ENCODE results near the gene RAMP1. TPM values are rescaled to one million over a fixed set of nuclear protein-coding genes. Genes with fewer than 3 reads are reported as not detected.

The RAMP1 gene
- total and polyA plus RNA-seq, 2 donors (not counting 1 experiment from before 2014, with no cell fraction given), result 3.3 to 16.0 TPM

DNA sequence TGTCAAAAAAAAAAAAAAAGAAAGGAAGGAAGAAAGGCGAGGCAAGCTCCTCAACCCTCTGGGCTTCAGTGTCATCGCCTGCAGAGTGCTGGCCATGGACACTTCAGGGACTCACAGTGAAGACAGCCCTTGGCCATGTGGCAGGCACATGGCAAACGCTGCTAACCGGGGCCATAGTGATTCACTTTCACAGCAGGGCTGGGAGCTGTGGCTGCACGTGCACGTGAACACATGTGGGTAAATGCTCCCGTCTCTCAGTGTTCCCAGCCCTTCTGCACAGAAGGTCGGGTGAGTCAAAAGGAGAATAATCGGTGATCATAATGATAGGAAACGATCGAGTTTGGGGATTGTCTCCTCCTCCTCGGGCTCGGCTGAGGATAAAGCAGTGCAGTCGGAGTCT is 61.2 kb downstream of the RAMP1 start:
- Histone ChIP-seq H3K9me3 (ENCODE audit: control insufficient read depth, insufficient read depth, low read depth, low read length) (no peaks in the 10 kb centered on the region), H3K27ac (ENCODE audit: insufficient read depth, low read length) (no peak overlapping the region), H2AFZ (ENCODE audit: low read length) (no peak overlapping the region), H3K4me1 (ENCODE audit: control insufficient read depth, extremely low read depth, insufficient read depth, low read length) (no peaks in the 10 kb centered on the region), H4K20me1 (ENCODE audit: control insufficient read depth, extremely low read depth, insufficient read depth, low read length) (no peaks in the 10 kb centered on the region), H3K79me2 (ENCODE audit: control insufficient read depth, insufficient read depth, low read length) (no peaks in the 10 kb centered on the region), H3K4me3 (replicated peaks in 1 of 4; ENCODE audit: control extremely low read depth in 1 of 4, insufficient read depth in 1 of 4, low read depth in 3 of 4, low read length in 4 of 4) (no peak overlapping the region), H3K36me3 (ENCODE audit: control insufficient read depth, insufficient read depth, low read length) (no peaks in the 10 kb centered on the region), H3K27me3 (ENCODE audit: control insufficient read depth, insufficient read depth, low read length) (peaks cover 2% of the 10 kb centered on the region), H3K9ac (ENCODE audit: insufficient read depth, low read length) (no peak overlapping the region), H3K4me2 (ENCODE audit: extremely low read depth, insufficient read depth, low read length) (no peak overlapping the region)
- no peak for TF ChIP-seq EZH2 (IDR thresholded peaks at IDR 0.05; ENCODE audit: low read length, missing control alignments)
- TF ChIP-seq, protein P1, sequence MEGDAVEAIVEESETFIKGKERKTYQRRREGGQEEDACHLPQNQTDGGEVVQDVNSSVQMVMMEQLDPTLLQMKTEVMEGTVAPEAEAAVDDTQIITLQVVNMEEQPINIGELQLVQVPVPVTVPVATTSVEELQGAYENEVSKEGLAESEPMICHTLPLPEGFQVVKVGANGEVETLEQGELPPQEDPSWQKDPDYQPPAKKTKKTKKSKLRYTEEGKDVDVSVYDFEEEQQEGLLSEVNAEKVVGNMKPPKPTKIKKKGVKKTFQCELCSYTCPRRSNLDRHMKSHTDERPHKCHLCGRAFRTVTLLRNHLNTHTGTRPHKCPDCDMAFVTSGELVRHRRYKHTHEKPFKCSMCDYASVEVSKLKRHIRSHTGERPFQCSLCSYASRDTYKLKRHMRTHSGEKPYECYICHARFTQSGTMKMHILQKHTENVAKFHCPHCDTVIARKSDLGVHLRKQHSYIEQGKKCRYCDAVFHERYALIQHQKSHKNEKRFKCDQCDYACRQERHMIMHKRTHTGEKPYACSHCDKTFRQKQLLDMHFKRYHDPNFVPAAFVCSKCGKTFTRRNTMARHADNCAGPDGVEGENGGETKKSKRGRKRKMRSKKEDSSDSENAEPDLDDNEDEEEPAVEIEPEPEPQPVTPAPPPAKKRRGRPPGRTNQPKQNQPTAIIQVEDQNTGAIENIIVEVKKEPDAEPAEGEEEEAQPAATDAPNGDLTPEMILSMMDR (conservative IDR thresholded peaks at IDR 0.05 in 1 of 2, IDR thresholded peaks at IDR 0.05 in 1 of 2; ENCODE audit: low read depth in 1 of 2, low read length in 2 of 2), result no peak
- no peak for DNase-seq (ENCODE audit: low read depth in 2 of 2)

DNA sequence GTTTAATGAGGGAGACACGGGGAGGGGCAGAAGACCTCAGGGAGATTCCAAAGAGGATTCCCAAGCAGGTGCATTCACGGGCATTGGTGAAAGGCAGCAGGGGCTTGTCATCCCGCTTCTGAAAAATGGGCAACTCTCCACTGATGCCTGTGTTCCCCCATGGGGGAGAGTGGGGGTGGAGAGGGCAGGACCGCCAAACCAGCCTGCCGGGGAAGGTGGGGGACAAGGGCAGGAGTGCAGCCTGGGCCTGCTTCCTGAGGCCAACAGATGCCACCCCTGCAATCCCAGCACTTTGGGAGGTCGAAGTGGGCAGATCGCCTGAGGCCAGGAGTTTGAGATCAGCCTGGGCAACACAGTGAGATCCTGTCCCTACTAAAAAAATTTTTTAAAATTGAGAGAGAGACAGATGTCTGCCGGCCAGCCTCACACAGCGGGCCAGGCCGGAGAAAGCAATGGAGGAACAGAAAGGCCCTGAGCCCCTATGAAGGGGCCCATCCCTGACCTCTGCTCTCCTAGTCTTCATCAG is 62.6 kb downstream of the RAMP1 start:
- Histone ChIP-seq H3K79me2 (ENCODE audit: control insufficient read depth, insufficient read depth, low read length) (no peaks in the 10 kb centered on the region), H3K9ac (ENCODE audit: insufficient read depth, low read length) (no peak overlapping the region), H3K4me1 (ENCODE audit: control insufficient read depth, extremely low read depth, insufficient read depth, low read length) (no peaks in the 10 kb centered on the region), H3K27ac (ENCODE audit: insufficient read depth, low read length) (no peak overlapping the region), H3K36me3 (ENCODE audit: control insufficient read depth, insufficient read depth, low read length) (no peaks in the 10 kb centered on the region), H3K27me3 (ENCODE audit: control insufficient read depth, insufficient read depth, low read length) (peaks cover 2% of the 10 kb centered on the region), H3K4me3 (replicated peaks in 1 of 4; ENCODE audit: control extremely low read depth in 1 of 4, insufficient read depth in 1 of 4, low read depth in 3 of 4, low read length in 4 of 4) (no peak overlapping the region), H3K4me2 (ENCODE audit: extremely low read depth, insufficient read depth, low read length) (no peak overlapping the region), H3K9me3 (ENCODE audit: control insufficient read depth, insufficient read depth, low read depth, low read length) (no peaks in the 10 kb centered on the region), H4K20me1 (ENCODE audit: control insufficient read depth, extremely low read depth, insufficient read depth, low read length) (no peaks in the 10 kb centered on the region), H2AFZ (ENCODE audit: low read length) (no peak overlapping the region)
- no peak for DNase-seq (ENCODE audit: low read depth in 2 of 2)
- TF ChIP-seq EZH2 (IDR thresholded peaks at IDR 0.05; ENCODE audit: low read length, missing control alignments), result no peak
- TF ChIP-seq, protein P1 (conservative IDR thresholded peaks at IDR 0.05 in 1 of 2, IDR thresholded peaks at IDR 0.05 in 1 of 2; ENCODE audit: low read depth in 1 of 2, low read length in 2 of 2), result no peak

- H3K36me3 ChIP-seq (ENCODE audit: control insufficient read depth, insufficient read depth, low read length), result no peaks in the 10 kb centered on the region
- no peaks in the 10 kb centered on the region for H4K20me1 ChIP-seq (ENCODE audit: control insufficient read depth, extremely low read depth, insufficient read depth, low read length)
- H3K9me3 ChIP-seq (ENCODE audit: control insufficient read depth, insufficient read depth, low read depth, low read length), result no peaks in the 10 kb centered on the region
- no peak overlapping the region for H3K4me2 ChIP-seq (ENCODE audit: extremely low read depth, insufficient read depth, low read length)
- TF ChIP-seq, protein P1 (conservative IDR thresholded peaks at IDR 0.05 in 1 of 2, IDR thresholded peaks at IDR 0.05 in 1 of 2; ENCODE audit: low read depth in 1 of 2, low read length in 2 of 2), result no peak
- no peak for TF ChIP-seq EZH2 (IDR thresholded peaks at IDR 0.05; ENCODE audit: low read length, missing control alignments)
- no peaks in the 10 kb centered on the region for H3K4me1 ChIP-seq (ENCODE audit: control insufficient read depth, extremely low read depth, insufficient read depth, low read length)
- H3K79me2 ChIP-seq (ENCODE audit: control insufficient read depth, insufficient read depth, low read length), result no peaks in the 10 kb centered on the region
- H3K27me3 ChIP-seq (ENCODE audit: control insufficient read depth, insufficient read depth, low read length), result peaks cover 2% of the 10 kb centered on the region
- no peak overlapping the region for H3K4me3 ChIP-seq (replicated peaks in 1 of 4; ENCODE audit: control extremely low read depth in 1 of 4, insufficient read depth in 1 of 4, low read depth in 3 of 4, low read length in 4 of 4)
- no peak overlapping the region for H3K9ac ChIP-seq (ENCODE audit: insufficient read depth, low read length)
- H2AFZ ChIP-seq (ENCODE audit: low read length), result no peak overlapping the region
- no peak overlapping the region for H3K27ac ChIP-seq (ENCODE audit: insufficient read depth, low read length)
- no peak for DNase-seq (ENCODE audit: low read depth in 2 of 2)
These were observed 63.4 kb downstream of the RAMP1 start for GRCh38 chr2:237922641-237923361.

Measured in fibroblast of lung (primary cell).